Right ventricle myocardium inferior (tissue), 1 donor: ENCODE measurements around the gene PCGF2. TPM values are rescaled to one million over a fixed set of nuclear protein-coding genes. Genes with fewer than 3 reads are reported as not detected.

Experiments
- ATAC-seq: fragments of 200-7000 bp; cut with Tn5 transposase; one replicate; pipeline ENCODE4 v1.9.1; 2020; ENCODE audit warnings: mild to moderate bottlenecking, moderate library complexity
- DNase-seq: peaks from one replicate; pipeline ENCODE4 v3.0.0; 2021; ENCODE audit errors: missing footprints
- intact Hi-C: fragments of 100-400 bp; cut with DNase I; formaldehyde crosslinking; loops from one replicate; pipeline ENCODE4 v1.11.0; 2022
- microRNA-seq: library from miRNA; unstranded; fragments of <30 nt; microRNA quantifications from one replicate; pipeline ENCODE4 v1.2.0, GENCODE V29; 2020
- total RNA-seq: library from RNA; stranded (reverse); fragmentation: NEBNext Ultra II Directional; extraction: Animal tissue kit (Norgen Biotek cat#: 25700); gene quantifications from one replicate; pipeline ENCODE4 v1.2.1, GENCODE V29; 2021
- donor health status: DM: no; HTN: yes; CAD: no; lungs with severe emphysema.

The PCGF2 gene
- total RNA-seq, 1 donor from 2014 or later: 24.4 TPM

- no peak for DNase-seq
- intact Hi-C loops: loop anchor here (10.0 kb wide), 1 partner anchor 458 kb away; the partner anchor contains the start of gene PLXDC1
- ATAC-seq: no peak
Observed at GRCh38 chr17:38697061-38697820, 50.9 kb downstream of the PCGF2 start.

- peak; percentile 99 for ATAC-seq
Observed at GRCh38 chr17:38693700-38694329, 54.3 kb downstream of the PCGF2 start.

GRCh38 chr17:38691154-38691553, 57.0 kb downstream of the PCGF2 start:
- ATAC-seq: no peak
- DNase-seq: no peak
- intact Hi-C loops: loop anchor here (5.0 to 10.0 kb wide), 2 partner anchors 41 to 464 kb away; partner anchors contain the start of genes CISD3 and PLXDC1

More at GRCh38 chr17:38693700-38694329, 54.3 kb downstream of the PCGF2 start:
- intact Hi-C loops: loop anchor here (5.0 to 10.0 kb wide), 2 partner anchors 38 to 461 kb away; partner anchors contain the start of genes CISD3 and PLXDC1
- peak; percentile 93 for DNase-seq

- intact Hi-C loops: loop anchor here (5.0 to 10.0 kb wide), 2 partner anchors 42 to 464 kb away; partner anchors contain the start of genes CISD3 and PLXDC1
- no peak for ATAC-seq
- DNase-seq: no peak
Observed at GRCh38 chr17:38690386-38690785, 57.8 kb downstream of the PCGF2 start.

- intact Hi-C loops: no loop called here
- no peak for DNase-seq
- ATAC-seq: no peak
Observed at GRCh38 chr17:38687286-38687685, 60.9 kb downstream of the PCGF2 start.

GRCh38 chr17:38685491-38685890, 62.6 kb downstream of the PCGF2 start:
- DNase-seq (peak; percentile 79), ATAC-seq (peak; percentile 67)
- intact Hi-C loops: no loop called here

Small RNA genes within 50 kb of the gene (microRNA-seq; reads per million reads assigned to microRNA genes)
- not detected for gene MIR4726
- gene MIR4734: not detected

Other genes starting within 250 kb of the PCGF2 start
- 1.4 TPM for gene SRCIN1, start 142.4 kb downstream of the PCGF2 start, total RNA-seq
- 0.51 TPM for gene EPOP, start 73.4 kb downstream of the PCGF2 start, total RNA-seq
- 71.1 TPM for gene MLLT6, start 43.1 kb downstream of the PCGF2 start, total RNA-seq
- 84.7 TPM for gene CISD3, start 18.0 kb downstream of the PCGF2 start, total RNA-seq
- gene PSMB3, start 4.4 kb upstream of the PCGF2 start, total RNA-seq: 175 TPM
- gene PIP4K2B, start 51.2 kb upstream of the PCGF2 start, total RNA-seq: 49.7 TPM
- 9.4 TPM for gene CWC25, start 77.0 kb upstream of the PCGF2 start, total RNA-seq
- 897 TPM for gene RPL23, start 105.4 kb upstream of the PCGF2 start, total RNA-seq
- 38.5 TPM for gene LASP1, start 121.7 kb upstream of the PCGF2 start, total RNA-seq
- not detected for gene FBXO47, start 219.1 kb upstream of the PCGF2 start, total RNA-seq